HG03039 (cell line): ENCODE measurements around the gene SYNDIG1.

Experiments
- ATAC-seq: cut with Tn5 transposase; IDR thresholded peaks from one replicate; pipeline ENCODE4 v1.9.1; 2021; ENCODE audit warnings: mild to moderate bottlenecking, moderate library complexity; ENCODE audit not compliant: unreplicated experiment

The SYNDIG1 gene

GRCh38 chr20:24684421-24684871 is 215.0 kb downstream of the SYNDIG1 start:
- no peak for ATAC-seq

GRCh38 chr20:24684956-24685691 is 215.7 kb downstream of the SYNDIG1 start:
- ATAC-seq: no peak

- ATAC-seq: no peak
Measured at GRCh38 chr20:24685736-24686135, 216.3 kb downstream of the SYNDIG1 start.

GRCh38 chr20:24686156-24686555 is 216.7 kb downstream of the SYNDIG1 start:
- ATAC-seq: no peak

- no peak for ATAC-seq
Measured at GRCh38 chr20:24690408-24690807, 221.0 kb downstream of the SYNDIG1 start.

GRCh38 chr20:24691901-24692351 is 222.5 kb downstream of the SYNDIG1 start:
- ATAC-seq: no peak

GRCh38 chr20:24692446-24693200 is 223.2 kb downstream of the SYNDIG1 start:
- ATAC-seq: no peak

- no peak for ATAC-seq
Measured at GRCh38 chr20:24693466-24694156, 224.2 kb downstream of the SYNDIG1 start.

- ATAC-seq: no peak
Measured at GRCh38 chr20:24694157-24694726, 224.8 kb downstream of the SYNDIG1 start.

GRCh38 chr20:24694727-24695528 is 225.5 kb downstream of the SYNDIG1 start:
- no peak for ATAC-seq

- ATAC-seq: no peak
Measured at GRCh38 chr20:24695529-24696225, 226.2 kb downstream of the SYNDIG1 start.

GRCh38 chr20:24696396-24696795 is 227.0 kb downstream of the SYNDIG1 start:
- no peak for ATAC-seq

- ATAC-seq: no peak
Measured at GRCh38 chr20:24697411-24697810, 228.0 kb downstream of the SYNDIG1 start.

- no peak for ATAC-seq
Measured at GRCh38 chr20:24698189-24698588, 228.8 kb downstream of the SYNDIG1 start.

- ATAC-seq: no peak
Measured at GRCh38 chr20:24698706-24699206, 229.3 kb downstream of the SYNDIG1 start.

- no peak for ATAC-seq
Measured at GRCh38 chr20:24699321-24700165, 230.1 kb downstream of the SYNDIG1 start.

GRCh38 chr20:24700166-24700860 is 230.9 kb downstream of the SYNDIG1 start:
- ATAC-seq: no peak

- ATAC-seq: no peak
Measured at GRCh38 chr20:24701027-24701426, 231.6 kb downstream of the SYNDIG1 start.
